WTC11 (cell line): ENCODE measurements around the gene COMMD7.

Experiments
- ATF1 ChIP-seq: sonication (generic); formaldehyde crosslinking; IDR thresholded peaks from 2 replicates; pipeline ENCODE4 v1.8.1; 2023; ENCODE audit warnings: mild to moderate bottlenecking, moderate library complexity, missing genetic modification reagents
- ESRRA ChIP-seq: sonication (generic); formaldehyde crosslinking; IDR thresholded peaks from 2 replicates; pipeline ENCODE4 v1.8.1; 2022; ENCODE audit warnings: mild to moderate bottlenecking, missing genetic modification reagents, borderline replicate concordance
- KAT7 ChIP-seq: sonication (generic); formaldehyde crosslinking; IDR thresholded peaks from 2 replicates; pipeline ENCODE4 v1.8.1; 2023; ENCODE audit warnings: missing genetic modification reagents, mild to moderate bottlenecking, borderline replicate concordance
- ZNF121 ChIP-seq: sonication (generic); formaldehyde crosslinking; IDR thresholded peaks from 2 replicates; pipeline ENCODE4 v1.8.0; 2023; ENCODE audit warnings: missing genetic modification reagents
- ZNF423 ChIP-seq: fragments of 250-450 bp; sonication (Bioruptor Pico); IDR thresholded peaks from 2 replicates; pipeline ENCODE4 v2.1.2; 2022; ENCODE audit warnings: mild to moderate bottlenecking, moderate library complexity
- TF ChIP-seq, protein P1 (sequence below): sonication (generic); formaldehyde crosslinking; conservative IDR thresholded peaks from 2 replicates; pipeline ENCODE4 v1.8.1; 2022; ENCODE audit warnings: mild to moderate bottlenecking, missing genetic modification reagents
- TF ChIP-seq, protein P2 (sequence below): fragments of 200-600 bp; IDR thresholded peaks from 2 replicates; pipeline ENCODE4 v1.8.0; 2022; ENCODE audit warnings: antibody characterized with exemption
- TF ChIP-seq, protein P3 (sequence below): sonication (generic); formaldehyde crosslinking; IDR thresholded peaks from 2 replicates; pipeline ENCODE4 v1.8.0; 2022; ENCODE audit warnings: mild to moderate bottlenecking, missing genetic modification reagents
- TF ChIP-seq, protein P4 (sequence below): sonication (generic); formaldehyde crosslinking; IDR thresholded peaks from 2 replicates; pipeline ENCODE4 v1.8.1; 2022; ENCODE audit warnings: low read depth, mild to moderate bottlenecking, moderate library complexity, missing genetic modification reagents, borderline replicate concordance

DNA sequence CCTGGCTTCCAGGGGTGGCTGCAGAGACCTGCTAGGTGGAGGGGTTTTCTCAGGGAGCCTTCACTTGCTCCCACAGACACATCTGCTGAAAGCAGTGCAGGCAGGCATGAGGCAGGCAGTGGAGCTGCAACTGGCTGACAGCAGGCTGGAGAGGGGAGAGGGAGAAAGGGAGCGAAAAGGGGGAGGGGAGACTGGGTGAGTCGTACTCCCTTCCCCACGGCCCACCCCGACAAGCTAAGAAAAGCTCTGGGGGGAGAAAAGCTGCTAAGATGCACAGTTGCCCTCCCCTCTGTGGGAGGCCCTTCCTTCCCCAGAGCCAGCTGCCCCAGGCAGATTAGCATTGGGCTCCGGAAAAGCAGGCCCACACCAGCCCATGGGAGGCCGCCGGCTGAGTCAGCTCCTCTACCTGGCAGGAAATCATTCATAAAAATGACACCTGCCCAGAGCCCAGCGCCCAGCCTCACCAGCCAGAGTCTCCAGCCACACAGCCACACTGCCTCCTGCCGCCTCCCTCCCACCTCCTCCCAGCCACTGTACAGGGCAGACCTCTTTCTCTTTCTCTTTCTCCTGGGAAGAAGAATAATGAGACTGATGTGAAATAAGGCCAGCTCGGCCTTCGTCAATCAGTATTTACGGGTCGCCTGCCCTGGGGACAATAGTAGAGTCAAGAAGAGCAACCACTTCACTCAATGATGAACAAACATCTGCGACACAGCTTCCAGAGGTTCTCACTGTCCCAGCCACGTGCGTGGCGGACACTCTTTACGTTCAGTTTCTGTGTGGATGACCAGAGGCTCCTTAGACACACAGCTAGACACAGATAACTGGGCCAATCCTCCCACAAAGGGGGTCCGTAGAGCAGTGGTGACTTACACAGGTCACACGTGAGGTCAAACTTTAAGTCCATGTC is 61.8 kb downstream of the COMMD7 start:
- TF ChIP-seq ATF1 (CRISPR knock-in tag) (no peak), ESRRA (CRISPR knock-in tag) (no peak), ZNF423 (CRISPR knock-in tag) (no peak), ZNF121 (peak; percentile 54; the same call in 1 of the 2 replicates), KAT7 (no peak)
- TF ChIP-seq, protein P1, sequence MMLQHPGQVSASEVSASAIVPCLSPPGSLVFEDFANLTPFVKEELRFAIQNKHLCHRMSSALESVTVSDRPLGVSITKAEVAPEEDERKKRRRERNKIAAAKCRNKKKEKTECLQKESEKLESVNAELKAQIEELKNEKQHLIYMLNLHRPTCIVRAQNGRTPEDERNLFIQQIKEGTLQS (CRISPR knock-in tag) = no peak
- TF ChIP-seq, protein P2, sequence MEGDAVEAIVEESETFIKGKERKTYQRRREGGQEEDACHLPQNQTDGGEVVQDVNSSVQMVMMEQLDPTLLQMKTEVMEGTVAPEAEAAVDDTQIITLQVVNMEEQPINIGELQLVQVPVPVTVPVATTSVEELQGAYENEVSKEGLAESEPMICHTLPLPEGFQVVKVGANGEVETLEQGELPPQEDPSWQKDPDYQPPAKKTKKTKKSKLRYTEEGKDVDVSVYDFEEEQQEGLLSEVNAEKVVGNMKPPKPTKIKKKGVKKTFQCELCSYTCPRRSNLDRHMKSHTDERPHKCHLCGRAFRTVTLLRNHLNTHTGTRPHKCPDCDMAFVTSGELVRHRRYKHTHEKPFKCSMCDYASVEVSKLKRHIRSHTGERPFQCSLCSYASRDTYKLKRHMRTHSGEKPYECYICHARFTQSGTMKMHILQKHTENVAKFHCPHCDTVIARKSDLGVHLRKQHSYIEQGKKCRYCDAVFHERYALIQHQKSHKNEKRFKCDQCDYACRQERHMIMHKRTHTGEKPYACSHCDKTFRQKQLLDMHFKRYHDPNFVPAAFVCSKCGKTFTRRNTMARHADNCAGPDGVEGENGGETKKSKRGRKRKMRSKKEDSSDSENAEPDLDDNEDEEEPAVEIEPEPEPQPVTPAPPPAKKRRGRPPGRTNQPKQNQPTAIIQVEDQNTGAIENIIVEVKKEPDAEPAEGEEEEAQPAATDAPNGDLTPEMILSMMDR = no peak
- TF ChIP-seq, protein P3, sequence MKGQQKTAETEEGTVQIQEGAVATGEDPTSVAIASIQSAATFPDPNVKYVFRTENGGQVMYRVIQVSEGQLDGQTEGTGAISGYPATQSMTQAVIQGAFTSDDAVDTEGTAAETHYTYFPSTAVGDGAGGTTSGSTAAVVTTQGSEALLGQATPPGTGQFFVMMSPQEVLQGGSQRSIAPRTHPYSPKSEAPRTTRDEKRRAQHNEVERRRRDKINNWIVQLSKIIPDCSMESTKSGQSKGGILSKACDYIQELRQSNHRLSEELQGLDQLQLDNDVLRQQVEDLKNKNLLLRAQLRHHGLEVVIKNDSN (CRISPR knock-in tag) = no peak
- TF ChIP-seq, protein P4, sequence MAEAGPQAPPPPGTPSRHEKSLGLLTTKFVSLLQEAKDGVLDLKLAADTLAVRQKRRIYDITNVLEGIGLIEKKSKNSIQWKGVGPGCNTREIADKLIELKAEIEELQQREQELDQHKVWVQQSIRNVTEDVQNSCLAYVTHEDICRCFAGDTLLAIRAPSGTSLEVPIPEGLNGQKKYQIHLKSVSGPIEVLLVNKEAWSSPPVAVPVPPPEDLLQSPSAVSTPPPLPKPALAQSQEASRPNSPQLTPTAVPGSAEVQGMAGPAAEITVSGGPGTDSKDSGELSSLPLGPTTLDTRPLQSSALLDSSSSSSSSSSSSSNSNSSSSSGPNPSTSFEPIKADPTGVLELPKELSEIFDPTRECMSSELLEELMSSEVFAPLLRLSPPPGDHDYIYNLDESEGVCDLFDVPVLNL (CRISPR knock-in tag) = no peak
